Measurements from ENCODE around the gene HOXD8.

HOXD8 gene

GRCh38 chr2:176128172-176128981 lies 1.1 kb upstream of the HOXD8 start:
- no peak overlapping the region for H3K4me3 ChIP-seq (ENCODE audit: low read depth, low read length)
- CTCF ChIA-PET: interaction anchor here (0.5 to 3.5 kb wide), 17 partner anchors 8 to 686 kb away, joined by 3 to 51 read pairs (median 8); no protein-coding TSS in a partner anchor
- TF ChIP-seq ZNF843 (tag by site-specific recombination; IDR thresholded peaks at IDR 0.05) (no peak), ZNF660 (tag by site-specific recombination; IDR thresholded peaks at IDR 0.05) (no peak), ZBTB49 (tag by site-specific recombination; IDR thresholded peaks at IDR 0.05; ENCODE audit: low read depth) (no peak), ZNF48 (tag by site-specific recombination; IDR thresholded peaks at IDR 0.05) (no peak), ZNF792 (tag by site-specific recombination; IDR thresholded peaks at IDR 0.05) (no peak), ZNF266 (tag by site-specific recombination; IDR thresholded peaks at IDR 0.05; ENCODE audit: low read depth) (no peak), FEZF1 (tag by site-specific recombination; IDR thresholded peaks at IDR 0.05) (no peak), ZNF580 (tag by site-specific recombination; IDR thresholded peaks at IDR 0.05) (no peak), IKZF3 (tag by site-specific recombination; IDR thresholded peaks at IDR 0.05) (0 out of 2 replicates have a peak, but pooled peaks have one; percentile 6), ZNF184 (tag by site-specific recombination; IDR thresholded peaks at IDR 0.05) (no peak), GLIS2 (tag by site-specific recombination; IDR thresholded peaks at IDR 0.05) (peak; percentile 21; the same call in 1 of the 2 replicates), ZNF596 (tag by site-specific recombination; IDR thresholded peaks at IDR 0.05) (no peak), WT1 (tag by site-specific recombination; IDR thresholded peaks at IDR 0.05) (no peak), ZNF600 (tag by site-specific recombination; IDR thresholded peaks at IDR 0.05) (peak; percentile 38; the same call in 1 of the 2 replicates), ZNF629 (tag by site-specific recombination; IDR thresholded peaks at IDR 0.05) (no peak; the same call in 1 of the 2 replicates), KLF10 (tag by site-specific recombination; IDR thresholded peaks at IDR 0.05) (no peak), ZBTB17 (tag by site-specific recombination; IDR thresholded peaks at IDR 0.05) (peak; percentile 31; the same call in 1 of the 2 replicates), ZNF37A (tag by site-specific recombination; IDR thresholded peaks at IDR 0.05) (no peak), ZSCAN5A (tag by site-specific recombination; IDR thresholded peaks at IDR 0.05) (no peak), ZSCAN4 (tag by site-specific recombination; IDR thresholded peaks at IDR 0.05) (no peak), ZNF148 (tag by site-specific recombination; IDR thresholded peaks at IDR 0.05; ENCODE audit: borderline replicate concordance) (no peak), CTCF (tag by site-specific recombination; IDR thresholded peaks at IDR 0.05) (no peak), ZNF701 (tag by site-specific recombination; IDR thresholded peaks at IDR 0.05) (no peak), ZSCAN30 (tag by site-specific recombination; IDR thresholded peaks at IDR 0.05) (0 out of 2 replicates have a peak, but pooled peaks have one; percentile 26), GLIS1 (tag by site-specific recombination; IDR thresholded peaks at IDR 0.05) (peak; percentile 68; the same call in 1 of the 2 replicates)

More at GRCh38 chr2:176128172-176128981, 1.1 kb upstream of the HOXD8 start:
- Histone ChIP-seq H3K9me3 (ENCODE audit: control insufficient read depth, insufficient read depth, low read depth, low read length) (no peaks in the 10 kb centered on the region), H3K36me3 (ENCODE audit: control insufficient read depth in 2 of 2, insufficient read depth in 1 of 2, low read length in 2 of 2) (peaks cover 0 to 19% of the 10 kb centered on the region in 2 experiments; a peak in 1 of 3 replicates), H3K4me1 (ENCODE audit: control insufficient read depth, insufficient read depth, low read length) (peaks cover 5% of the 10 kb centered on the region; the same call in 1 of the 2 replicates), H3K27ac (ENCODE audit: extremely low read depth, low read depth, low read length) (peak overlapping the region; percentile 98; the same call in 1 of the 2 replicates)
- POLR2A ChIA-PET: no interaction called here
